Measurements from ENCODE around the gene STAG2. TPM values are rescaled to one million over a fixed set of nuclear protein-coding genes. Genes with fewer than 3 reads are reported as not detected.

The STAG2 gene
- total RNA-seq, 4 donors from 2014 or later: 79.2 to 131 (median 88.3) TPM

- TF ChIP-seq CTCF (IDR thresholded peaks at IDR 0.05) (no peak), EP300 (IDR thresholded peaks at IDR 0.05) (no peak), POLR2AphosphoS5 (IDR thresholded peaks at IDR 0.05) (no peak), POLR2A (IDR thresholded peaks at IDR 0.05) (no peak)
- Histone ChIP-seq H3K27me3 (no peaks in the 10 kb centered on the region), H3K4me1 (peaks cover 0 to 18% (median 0%) of the 10 kb centered on the region in 3 donors), H3K36me3 (no peaks in the 10 kb centered on the region), H3K9me3 (no peaks in the 10 kb centered on the region), H3K27ac (no peak overlapping the region), H3K4me3 (no peak overlapping the region)
- ATAC-seq: no peak
- 50% methylated on average over 1 of the region's 1 CpG; no CpG with 5 or more reads in 1 of the 2 donors for WGBS, 2 donors (ENCODE audit: low coverage in 1 of 2)
Measured at GRCh38 chrX:123988423-123989111, 27.1 kb downstream of the STAG2 start.

GRCh38 chrX:123989235-123989634 lies 27.7 kb downstream of the STAG2 start:
- Histone ChIP-seq H3K9me3 (no peaks in the 10 kb centered on the region), H3K36me3 (no peaks in the 10 kb centered on the region), H3K27me3 (no peaks in the 10 kb centered on the region), H3K4me3 (no peak overlapping the region), H3K4me1 (peaks cover 0 to 23% (median 0%) of the 10 kb centered on the region in 3 donors), H3K27ac (no peak overlapping the region)
- TF ChIP-seq POLR2A (IDR thresholded peaks at IDR 0.05) (no peak), POLR2AphosphoS5 (IDR thresholded peaks at IDR 0.05) (no peak), CTCF (IDR thresholded peaks at IDR 0.05) (no peak)
- no peak for ATAC-seq
- 29 to 53% methylated on average over 1 of the region's 1 CpG for WGBS, 2 donors (ENCODE audit: low coverage in 1 of 2)

- TF ChIP-seq CTCF (IDR thresholded peaks at IDR 0.05) (no peak), EP300 (IDR thresholded peaks at IDR 0.05) (no peak), POLR2AphosphoS5 (IDR thresholded peaks at IDR 0.05) (no peak), POLR2A (IDR thresholded peaks at IDR 0.05) (no peak)
- no peaks in the 10 kb centered on the region for H3K36me3 ChIP-seq
- no peaks in the 10 kb centered on the region for H3K9me3 ChIP-seq
- no peak overlapping the region for H3K4me3 ChIP-seq
- peaks cover 0 to 28% (median 0%) of the 10 kb centered on the region in 3 donors for H3K4me1 ChIP-seq
- WGBS, 2 donors (ENCODE audit: low coverage in 1 of 2): 100% methylated on average over 1 of the region's 2 CpGs; no CpG with 5 or more reads in 1 of the 2 donors
- H3K27me3 ChIP-seq: no peaks in the 10 kb centered on the region
- no peak overlapping the region for H3K27ac ChIP-seq
- no peak for ATAC-seq
Measured at GRCh38 chrX:123990169-123990568, 28.7 kb downstream of the STAG2 start.

GRCh38 chrX:123990602-123991001 lies 29.1 kb downstream of the STAG2 start:
- Histone ChIP-seq H3K27ac (no peak overlapping the region), H3K36me3 (no peaks in the 10 kb centered on the region), H3K4me3 (no peak overlapping the region), H3K4me1 (peaks cover 0 to 29% (median 0%) of the 10 kb centered on the region in 3 donors), H3K9me3 (no peaks in the 10 kb centered on the region), H3K27me3 (no peaks in the 10 kb centered on the region)
- no peak for ATAC-seq
- 50 to 60% methylated on average over 1 to 2 of the region's 3 CpGs for WGBS, 2 donors (ENCODE audit: low coverage in 1 of 2)
- TF ChIP-seq POLR2AphosphoS5 (IDR thresholded peaks at IDR 0.05) (no peak), EP300 (IDR thresholded peaks at IDR 0.05) (no peak), POLR2A (IDR thresholded peaks at IDR 0.05) (no peak), CTCF (IDR thresholded peaks at IDR 0.05) (no peak)

GRCh38 chrX:123993326-123993725 lies 31.8 kb downstream of the STAG2 start:
- ATAC-seq: no peak
- 56 to 100% methylated on average over 1 of the region's 1 CpG for WGBS, 2 donors (ENCODE audit: low coverage in 1 of 2)
- H3K36me3 ChIP-seq: no peaks in the 10 kb centered on the region
- TF ChIP-seq EP300 (IDR thresholded peaks at IDR 0.05): no peak
- TF ChIP-seq POLR2A (IDR thresholded peaks at IDR 0.05): no peak
- no peak for TF ChIP-seq POLR2AphosphoS5 (IDR thresholded peaks at IDR 0.05)
- no peak for TF ChIP-seq CTCF (IDR thresholded peaks at IDR 0.05)
- peaks cover 0 to 29% (median 0%) of the 10 kb centered on the region in 3 donors for H3K4me1 ChIP-seq
- no peaks in the 10 kb centered on the region for H3K9me3 ChIP-seq
- H3K4me3 ChIP-seq: no peak overlapping the region
- no peak overlapping the region for H3K27ac ChIP-seq
- H3K27me3 ChIP-seq: no peaks in the 10 kb centered on the region
